HT1080 (cell line): Measurements from ENCODE around the gene MT1G. TPM values are rescaled to one million over a fixed set of nuclear protein-coding genes. Genes with fewer than 3 reads are reported as not detected.
A peak's percentile ranks its signal among the peaks of the same experiment; 100 is the strongest.
"Not testable (repeated sequence)": the region's sequence is repeated elsewhere in the genome, so short reads cannot be mapped to it uniquely, and the experiment has no call there.

Experiments used
- DNase-seq: peaks from one replicate; pipeline ENCODE4 v3.0.0-alpha.2; 2015; ENCODE audit warnings: low read depth
- total RNA-seq: library from RNA; depleted of rRNA; stranded (reverse); fragments of >200 nt; shearing (Covaris generic); gene quantifications from 2 replicates; pipeline ENCODE4 v1.2.3, GENCODE V29; 2014

MT1G gene
- total RNA-seq, 1 experiment from 2014 or later, result 1.4 TPM

- DNase-seq, result no peak
Observed at GRCh38 chr16:56637814-56638750, 29.8 kb downstream of the MT1G start, which contains the start of gene MT1A. TSS of gene MT1A (plus strand) at chr16:56638666. CDS start at chr16:56638739, 73 bp downstream.

GRCh38 chr16:56636616-56637413 is 31.1 kb downstream of the MT1G start:
- DNase-seq, result no peak

- DNase-seq, result no peak
Observed at GRCh38 chr16:56635441-56635967, 32.4 kb downstream of the MT1G start.

- no peak for DNase-seq
Observed at GRCh38 chr16:56634715-56635440, 33.0 kb downstream of the MT1G start.

- DNase-seq, result no peak
Observed at GRCh38 chr16:56633535-56633934, 34.3 kb downstream of the MT1G start.

- no peak for DNase-seq
Observed at GRCh38 chr16:56632848-56633365, 35.0 kb downstream of the MT1G start.

GRCh38 chr16:56632156-56632847 is 35.6 kb downstream of the MT1G start, which contains the start of gene MT1M:
TSS of gene MT1M (plus strand) at chr16:56632659. CDS start at chr16:56632732, 73 bp downstream.
- DNase-seq, result no peak

GRCh38 chr16:56631832-56632155 is 36.1 kb downstream of the MT1G start:
- no peak for DNase-seq

GRCh38 chr16:56631197-56631596 is 36.7 kb downstream of the MT1G start:
- no peak for DNase-seq

GRCh38 chr16:56630134-56630533 is 37.7 kb downstream of the MT1G start:
- no peak for DNase-seq

GRCh38 chr16:56629531-56629930 is 38.3 kb downstream of the MT1G start:
- no peak for DNase-seq

- DNase-seq, result no peak
Observed at GRCh38 chr16:56628486-56629350, 39.1 kb downstream of the MT1G start.

GRCh38 chr16:56626685-56627084 is 41.2 kb downstream of the MT1G start:
- no peak for DNase-seq

- peak; percentile 30 for DNase-seq
Observed at GRCh38 chr16:56625943-56626654, 41.8 kb downstream of the MT1G start.

- peak; percentile 76 for DNase-seq
Observed at GRCh38 chr16:56625140-56625942, 42.5 kb downstream of the MT1G start, which contains the start of gene MT1E. TSS of gene MT1E (plus strand) at chr16:56625781. CDS start at chr16:56625852, 71 bp downstream.

- no peak for DNase-seq
Observed at GRCh38 chr16:56623637-56624036, 44.2 kb downstream of the MT1G start.

- DNase-seq, result not testable (repeated sequence)
Observed at GRCh38 chr16:56623184-56623583, 44.7 kb downstream of the MT1G start.
